Fibroblast of the aortic adventitia (primary cell): Measurements from ENCODE around the gene EDAR. TPM values are rescaled to one million over a fixed set of nuclear protein-coding genes. Genes with fewer than 3 reads are reported as not detected.

Experiments used
- DNase-seq: peaks from one replicate; pipeline ENCODE4 v3.0.0-alpha.2; 2010; ENCODE audit warnings: low read depth
- H3K4me3 ChIP-seq: 2 replicates; pipeline ENCODE4 v1.5.1; 2011; ENCODE audit warnings: low read depth, mild to moderate bottlenecking, control low read depth, low read length, moderate library complexity
- CTCF ChIP-seq: IDR thresholded peaks from 2 replicates; pipeline ENCODE4 v1.5.1; 2011; ENCODE audit warnings: mild to moderate bottlenecking, low read length, control low read depth, inconsistent platforms; ENCODE audit not compliant: insufficient read depth
- total RNA-seq: library from RNA; depleted of rRNA; stranded (reverse); fragments of >200 nt; gene quantifications from 2 replicates; pipeline ENCODE4 v1.2.3, GENCODE V29; 2012; ENCODE audit warnings: low replicate concordance

EDAR gene
- total RNA-seq, 1 donor = not detected

GRCh38 chr2:108981846-108982245 lies 7.2 kb downstream of the EDAR start:
- H3K4me3 ChIP-seq = no peak overlapping the region
- DNase-seq = no peak
- no peak for TF ChIP-seq CTCF

DNA sequence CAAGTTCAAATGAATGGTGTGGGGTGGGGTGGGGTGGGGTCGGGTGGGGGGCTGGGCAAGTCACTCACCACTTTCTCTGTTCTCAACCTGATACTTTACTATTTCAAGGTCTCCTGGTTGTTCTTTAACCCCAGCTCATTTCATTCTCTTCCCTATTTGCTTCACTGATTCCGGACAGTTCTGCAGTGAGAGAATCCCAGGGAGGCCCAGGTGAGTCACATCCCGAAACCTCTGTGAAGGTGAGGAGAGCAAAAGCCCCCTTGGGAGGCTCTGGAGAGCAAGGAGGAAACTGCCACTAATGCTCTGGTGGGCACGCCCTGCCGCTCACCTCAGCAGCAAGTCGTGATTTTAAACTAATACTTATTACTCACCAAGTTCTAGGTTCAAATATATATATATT lies 8.9 kb downstream of the EDAR start:
- no peak overlapping the region for H3K4me3 ChIP-seq
- no peak for TF ChIP-seq CTCF
- no peak for DNase-seq

- no peak for TF ChIP-seq CTCF
- no peak for DNase-seq
Measured at GRCh38 chr2:108979461-108979860, 9.6 kb downstream of the EDAR start.

GRCh38 chr2:108978709-108979111 lies 10.3 kb downstream of the EDAR start:
- DNase-seq = no peak
- no peak overlapping the region for H3K4me3 ChIP-seq
- TF ChIP-seq CTCF = no peak

More at GRCh38 chr2:108979461-108979860, 9.6 kb downstream of the EDAR start:
- no peak overlapping the region for H3K4me3 ChIP-seq

- TF ChIP-seq CTCF = no peak
- H3K4me3 ChIP-seq = no peak overlapping the region
- DNase-seq = no peak
Measured at GRCh38 chr2:108975613-108976435, 13.2 kb downstream of the EDAR start.

GRCh38 chr2:108974674-108975073 lies 14.3 kb downstream of the EDAR start:
- TF ChIP-seq CTCF = no peak
- DNase-seq = no peak
- H3K4me3 ChIP-seq = no peak overlapping the region
